SK-N-SH (cell line): ENCODE results near the gene ARHGAP10. TPM values are rescaled to one million over a fixed set of nuclear protein-coding genes. Genes with fewer than 3 reads are reported as not detected.

Experiments used
- CTCF ChIA-PET: fragments of 300-600, 350-600 bp; formaldehyde crosslinking; extraction: SDS; loops from one replicate; lab custom pipeline; 2021; lab: Yijun Ruan, JAX
- POLR2A ChIA-PET: fragments of 350-600 bp; sonication (Branson Sonifier 250); formaldehyde crosslinking; extraction: SDS; loops from one replicate; lab custom pipeline; 2020; ENCODE audit warnings: antibody characterized with exemption, inconsistent platforms; lab: Yijun Ruan, JAX
- DNase-seq: peaks from one replicate; pipeline ENCODE4 v3.0.0; 2012
- H2AFZ ChIP-seq: fragments of 200-600 bp; sonication (generic); 2 replicates; pipeline ENCODE4 v1.8.1; 2016; ENCODE audit warnings: antibody characterized with exemption, mild to moderate bottlenecking, low read depth
- H3F3A ChIP-seq: fragments of 200-600 bp; sonication (generic); replicated peaks from 2 replicates; pipeline ENCODE3; 2016; ENCODE audit warnings: antibody characterized with exemption, mild to moderate bottlenecking; ENCODE audit not compliant: insufficient read depth
- H3K27ac ChIP-seq, 2 experiments: fragments of 200-500 bp in 1 of 2; fragments of 200-600 bp in 1 of 2; sonication (Bioruptor generic) in 1 of 2; sonication (generic), shearing (Covaris generic) in 1 of 2; 2 replicates each; pipeline versions ENCODE4 v1.5.1 to v1.6.1; 2014 to 2016; ENCODE audit warnings: low read depth in 2 of 2, inconsistent platforms in 1 of 2, low read length in 1 of 2, mild to moderate bottlenecking in 1 of 2, mixed read lengths in 1 of 2
- H3K27me3 ChIP-seq: fragments of 200-600 bp; sonication (generic), shearing (Covaris generic); 2 replicates; pipeline ENCODE4 v1.6.1; 2016; ENCODE audit warnings: mixed run types; ENCODE audit not compliant: insufficient read depth
- H3K36me3 ChIP-seq, 2 experiments: fragments of 200-500 bp in 1 of 2; fragments of 200-600 bp in 1 of 2; sonication (Bioruptor generic) in 1 of 2; sonication (generic) in 1 of 2; replicated peaks in 1 of 2; 2 replicates each; pipeline versions ENCODE3 to v1.5.1; 2014 to 2016; ENCODE audit warnings: low read length in 1 of 2, mild to moderate bottlenecking in 1 of 2; ENCODE audit not compliant: insufficient read depth in 2 of 2, control insufficient read depth in 1 of 2
- H3K4me1 ChIP-seq, 2 experiments: fragments of 200-500 bp in 1 of 2; fragments of 200-600 bp in 1 of 2; sonication (Bioruptor generic) in 1 of 2; sonication (generic), shearing (Covaris generic) in 1 of 2; 2 replicates each; pipeline versions ENCODE4 v1.5.1 to v1.6.1; 2014 to 2016; ENCODE audit warnings: low read depth in 1 of 2, low read length in 1 of 2, mixed run types in 1 of 2; ENCODE audit not compliant: insufficient read depth in 2 of 2, control insufficient read depth in 1 of 2
- H3K4me2 ChIP-seq: fragments of 200-600 bp; sonication (generic), shearing (Covaris generic); 2 replicates; pipeline ENCODE4 v1.6.1; 2017; ENCODE audit warnings: mixed run types
- H3K4me3 ChIP-seq, 2 experiments: fragments of 200-500 bp in 1 of 2; fragments of 200-600 bp in 1 of 2; sonication (Bioruptor generic) in 1 of 2; sonication (generic), shearing (Covaris generic) in 1 of 2; 2 replicates each; pipeline versions ENCODE4 v1.5.1 to v1.8.1; 2014 to 2016; ENCODE audit warnings: low read depth in 2 of 2, inconsistent platforms in 1 of 2, low read length in 1 of 2, mild to moderate bottlenecking in 1 of 2, mixed read lengths in 1 of 2, moderate library complexity in 1 of 2
- H3K79me2 ChIP-seq: fragments of 200-600 bp; sonication (generic); 2 replicates; pipeline ENCODE4 v1.8.1; 2017; ENCODE audit warnings: mild to moderate bottlenecking; ENCODE audit not compliant: insufficient read depth
- H3K9ac ChIP-seq: fragments of 200-600 bp; sonication (generic); 2 replicates; pipeline ENCODE4 v1.6.1; 2017; ENCODE audit warnings: mixed run types
- H3K9me2 ChIP-seq: fragments of 200-600 bp; sonication (generic); 2 replicates; pipeline ENCODE4 v1.6.1; 2017; ENCODE audit warnings: mixed run types
- H3K9me3 ChIP-seq: fragments of 200-600 bp; sonication (generic); 2 replicates; pipeline ENCODE4 v1.6.1; 2017; ENCODE audit warnings: mixed run types, mild to moderate bottlenecking, moderate library complexity
- H4K20me1 ChIP-seq: fragments of 200-600 bp; sonication (generic); 2 replicates; pipeline ENCODE4 v1.6.1; 2017; ENCODE audit warnings: mild to moderate bottlenecking, mixed run types; ENCODE audit not compliant: insufficient read depth
- ELF1 ChIP-seq: IDR thresholded peaks from 2 replicates; pipeline ENCODE4 v1.4.0; 2012
- EZH2phosphoT487 ChIP-seq: fragments of 200-600 bp; sonication (generic); IDR thresholded peaks from 2 replicates; pipeline ENCODE4 v1.6.1; 2017; ENCODE audit warnings: low read depth, mixed run types, mild to moderate bottlenecking, antibody characterized with exemption, moderate library complexity, borderline replicate concordance
- FOSL2 ChIP-seq: IDR thresholded peaks from 2 replicates; pipeline ENCODE4 v1.4.0; 2012; ENCODE audit warnings: low read depth, mild to moderate bottlenecking, moderate library complexity, borderline replicate concordance
- JUND ChIP-seq: IDR thresholded peaks from 2 replicates; pipeline ENCODE4 v1.4.0; 2012
- RCOR1 ChIP-seq: fragments of 150-350 bp; IDR thresholded peaks from 2 replicates; pipeline ENCODE4 v1.6.1; 2017; ENCODE audit warnings: antibody characterized with exemption, low read length
- RFX5 ChIP-seq: IDR thresholded peaks from 2 replicates; pipeline ENCODE4 v1.6.1; 2012; ENCODE audit warnings: mild to moderate bottlenecking, improper control_type of control experiment, low read length
- RXRA ChIP-seq: IDR thresholded peaks from 2 replicates; pipeline ENCODE4 v1.4.0; 2012; ENCODE audit warnings: low read depth, mild to moderate bottlenecking, borderline replicate concordance
- SIN3A ChIP-seq: IDR thresholded peaks from 2 replicates; pipeline ENCODE4 v1.6.1; 2012; ENCODE audit warnings: low read depth, mild to moderate bottlenecking, low read length, moderate library complexity, borderline replicate concordance
- TCF12 ChIP-seq: IDR thresholded peaks from 2 replicates; pipeline ENCODE4 v1.4.0; 2012
- WGBS: methylation state at CpG from one replicate; pipeline ENCODE4 v1.1.6; 2017; ENCODE audit warnings: low lambda C conversion rate; 5-methylcytosine and 5-hydroxymethylcytosine counted together
- polyA plus RNA-seq, 3 experiments: library from polyadenylated mRNA; depleted of rRNA; stranded (reverse); fragments of >200 nt; gene quantifications; 2 replicates each; pipeline ENCODE4 v1.2.3, GENCODE V29; 2012
- TF ChIP-seq, protein P1 (sequence below): fragments of 200-600 bp; sonication (generic); IDR thresholded peaks from 2 replicates; pipeline ENCODE4 v1.6.1; 2017; ENCODE audit warnings: antibody characterized with exemption, mild to moderate bottlenecking, moderate library complexity
- TF ChIP-seq, protein P2 (sequence below): IDR thresholded peaks from 2 replicates; pipeline ENCODE4 v1.4.0; 2012; ENCODE audit warnings: low read depth, borderline replicate concordance

ARHGAP10 gene
- polyA plus RNA-seq, 1 of the 3 experiments (the other 2 are of a cell fraction) = 15.1 TPM

DNA sequence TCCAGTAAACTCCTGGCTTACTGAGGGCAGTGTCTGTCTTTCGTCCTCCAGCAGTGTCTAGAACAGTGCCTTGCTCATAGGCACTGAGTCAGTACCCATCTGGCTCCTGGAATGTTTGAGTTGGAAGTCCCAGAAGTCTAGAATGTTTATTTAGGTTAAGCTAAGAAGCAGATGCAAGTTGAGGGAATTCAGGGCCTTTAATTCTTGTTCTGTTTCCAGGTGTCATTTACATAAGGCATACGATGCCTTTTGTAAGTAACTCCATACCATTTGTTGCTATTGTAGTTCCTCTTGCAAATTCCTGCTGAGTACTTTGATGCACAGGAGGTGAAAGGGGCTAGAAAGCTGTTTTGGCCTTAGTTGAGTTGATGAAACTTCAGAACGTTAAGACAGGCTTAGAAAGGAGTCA, 22.2 kb downstream of the ARHGAP10 start (continued):
- TF ChIP-seq EZH2phosphoT487 (no peak), RCOR1 (no peak), JUND (0 out of 2 replicates have a peak, but pooled peaks have one; percentile 27), TCF12 (peak; percentile 92), SIN3A (no peak)
- TF ChIP-seq, protein P1, sequence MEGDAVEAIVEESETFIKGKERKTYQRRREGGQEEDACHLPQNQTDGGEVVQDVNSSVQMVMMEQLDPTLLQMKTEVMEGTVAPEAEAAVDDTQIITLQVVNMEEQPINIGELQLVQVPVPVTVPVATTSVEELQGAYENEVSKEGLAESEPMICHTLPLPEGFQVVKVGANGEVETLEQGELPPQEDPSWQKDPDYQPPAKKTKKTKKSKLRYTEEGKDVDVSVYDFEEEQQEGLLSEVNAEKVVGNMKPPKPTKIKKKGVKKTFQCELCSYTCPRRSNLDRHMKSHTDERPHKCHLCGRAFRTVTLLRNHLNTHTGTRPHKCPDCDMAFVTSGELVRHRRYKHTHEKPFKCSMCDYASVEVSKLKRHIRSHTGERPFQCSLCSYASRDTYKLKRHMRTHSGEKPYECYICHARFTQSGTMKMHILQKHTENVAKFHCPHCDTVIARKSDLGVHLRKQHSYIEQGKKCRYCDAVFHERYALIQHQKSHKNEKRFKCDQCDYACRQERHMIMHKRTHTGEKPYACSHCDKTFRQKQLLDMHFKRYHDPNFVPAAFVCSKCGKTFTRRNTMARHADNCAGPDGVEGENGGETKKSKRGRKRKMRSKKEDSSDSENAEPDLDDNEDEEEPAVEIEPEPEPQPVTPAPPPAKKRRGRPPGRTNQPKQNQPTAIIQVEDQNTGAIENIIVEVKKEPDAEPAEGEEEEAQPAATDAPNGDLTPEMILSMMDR = no peak

DNA sequence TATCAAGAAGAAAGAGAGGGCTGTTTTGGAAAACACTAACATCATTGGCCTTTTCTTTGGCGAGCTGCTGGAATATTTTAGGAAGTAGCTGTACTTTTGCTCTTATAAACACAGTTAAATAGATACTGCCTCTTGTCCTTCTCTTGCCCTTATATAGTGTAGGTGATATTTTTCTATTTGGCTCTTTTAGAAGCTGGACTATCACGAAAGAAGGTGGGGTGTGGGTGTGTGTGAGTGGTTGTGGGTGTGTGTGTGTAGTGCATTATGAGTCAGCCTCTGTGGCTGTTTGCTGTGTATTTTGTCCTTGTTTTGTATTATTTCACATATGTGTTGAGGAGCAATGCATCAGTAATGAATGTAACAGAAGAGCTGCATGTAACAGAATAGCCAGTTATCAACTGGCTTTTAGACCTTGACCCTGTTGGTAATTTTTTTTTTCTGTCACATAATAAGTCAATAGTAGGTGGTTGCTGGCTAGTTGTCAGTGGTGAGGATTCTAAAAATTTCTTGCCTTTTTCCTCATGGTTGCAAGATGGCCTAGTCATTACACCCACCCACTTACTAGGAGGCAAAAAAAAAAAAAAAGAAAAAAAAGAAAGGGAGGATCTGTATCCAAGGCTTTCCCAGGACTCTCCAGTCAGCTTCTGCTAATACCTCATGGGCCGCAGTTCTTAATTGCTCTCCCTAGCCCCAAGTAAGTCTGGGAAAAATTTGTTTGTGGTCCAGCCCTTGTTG, 23.8 kb downstream of the ARHGAP10 start:
- Histone ChIP-seq H3K4me2 (no peak overlapping the region), H3K9ac (no peak overlapping the region), H3F3A (peaks cover 13% of the 10 kb centered on the region), H2AFZ (no peak overlapping the region), H3K36me3 (no peaks in the 10 kb centered on the region), H3K4me1 (peaks cover 5 to 20% of the 10 kb centered on the region in 2 experiments; a peak in 3 of 4 replicates), H3K9me3 (no peaks in the 10 kb centered on the region), H4K20me1 (peaks cover 7% of the 10 kb centered on the region), H3K4me3 (no peak overlapping the region), H3K79me2 (peaks cover 91% of the 10 kb centered on the region), H3K27me3 (no peaks in the 10 kb centered on the region), H3K9me2 (no peaks in the 10 kb centered on the region), H3K27ac (peak overlapping the region in 1 of 2 experiments; percentile 53; a peak in 1 of 4 replicates)
- TF ChIP-seq ELF1 = no peak
- TF ChIP-seq, protein P2, sequence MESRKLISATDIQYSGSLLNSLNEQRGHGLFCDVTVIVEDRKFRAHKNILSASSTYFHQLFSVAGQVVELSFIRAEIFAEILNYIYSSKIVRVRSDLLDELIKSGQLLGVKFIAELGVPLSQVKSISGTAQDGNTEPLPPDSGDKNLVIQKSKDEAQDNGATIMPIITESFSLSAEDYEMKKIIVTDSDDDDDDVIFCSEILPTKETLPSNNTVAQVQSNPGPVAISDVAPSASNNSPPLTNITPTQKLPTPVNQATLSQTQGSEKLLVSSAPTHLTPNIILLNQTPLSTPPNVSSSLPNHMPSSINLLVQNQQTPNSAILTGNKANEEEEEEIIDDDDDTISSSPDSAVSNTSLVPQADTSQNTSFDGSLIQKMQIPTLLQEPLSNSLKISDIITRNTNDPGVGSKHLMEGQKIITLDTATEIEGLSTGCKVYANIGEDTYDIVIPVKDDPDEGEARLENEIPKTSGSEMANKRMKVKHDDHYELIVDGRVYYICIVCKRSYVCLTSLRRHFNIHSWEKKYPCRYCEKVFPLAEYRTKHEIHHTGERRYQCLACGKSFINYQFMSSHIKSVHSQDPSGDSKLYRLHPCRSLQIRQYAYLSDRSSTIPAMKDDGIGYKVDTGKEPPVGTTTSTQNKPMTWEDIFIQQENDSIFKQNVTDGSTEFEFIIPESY = no peak
- TF ChIP-seq RFX5 = no peak
- TF ChIP-seq SIN3A = no peak
- no peak for TF ChIP-seq FOSL2
- 83% methylated on average over 3 of the region's 3 CpGs for WGBS
- POLR2A ChIA-PET = no interaction called here
- no peak for DNase-seq
- CTCF ChIA-PET = interaction anchor here (1.3 kb wide), 1 partner anchor 111 kb away, joined by 5 read pairs; no protein-coding TSS in a partner anchor

DNA sequence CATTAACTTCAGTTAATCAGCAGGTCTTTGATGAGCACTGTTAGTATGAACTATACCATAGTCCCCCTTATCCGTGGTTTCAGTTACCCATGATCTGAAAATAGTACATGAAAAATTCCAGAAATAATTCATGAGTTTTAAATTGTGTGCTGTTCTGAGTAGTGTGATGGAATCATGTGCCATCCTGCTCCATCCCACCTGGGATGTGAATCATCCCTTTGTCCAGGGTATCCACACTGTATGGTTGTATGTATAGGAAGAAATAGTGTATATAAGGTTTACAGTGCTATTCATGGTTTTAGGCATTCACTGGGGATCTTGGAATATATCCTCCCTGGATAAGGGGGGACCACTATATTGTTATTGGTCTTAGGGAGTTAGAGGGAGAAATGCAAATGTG, 24.5 kb downstream of the ARHGAP10 start:
- TF ChIP-seq RFX5 (no peak), JUND (no peak), RXRA (no peak)
- CTCF ChIA-PET = no interaction called here
- Histone ChIP-seq H2AFZ (no peak overlapping the region), H3K36me3 (no peaks in the 10 kb centered on the region), H3F3A (peaks cover 15% of the 10 kb centered on the region), H3K4me1 (peaks cover 7 to 24% of the 10 kb centered on the region in 2 experiments; a peak in 3 of 4 replicates), H3K9me3 (no peaks in the 10 kb centered on the region), H3K4me2 (no peak overlapping the region), H3K79me2 (peaks cover 91% of the 10 kb centered on the region), H3K4me3 (no peak overlapping the region), H3K9ac (no peak overlapping the region), H3K9me2 (no peaks in the 10 kb centered on the region), H3K27ac (peak overlapping the region in 1 of 2 experiments; percentile 15; a peak in 2 of 4 replicates), H4K20me1 (peaks cover 7% of the 10 kb centered on the region), H3K27me3 (no peaks in the 10 kb centered on the region)
- DNase-seq = no peak
- POLR2A ChIA-PET = no interaction called here
- 95% methylated on average over 1 of the region's 1 CpG for WGBS
